Muscle layer of duodenum (tissue), 2 donors: Measurements from ENCODE around the gene GSK3B.

Source experiments
- H3K27ac ChIP-seq: one replicate; pipeline ENCODE4 v1.7.0; 2013; ENCODE audit warnings: mild to moderate bottlenecking, low read length
- H3K27me3 ChIP-seq: one replicate; pipeline ENCODE4 v1.7.0; 2013; ENCODE audit warnings: low read depth, mild to moderate bottlenecking, control low read depth, low read length
- H3K36me3 ChIP-seq, 2 donors: one replicate each; pipeline ENCODE4 v1.7.0; 2013; ENCODE audit warnings: low read length in 2 of 2, control low read depth in 1 of 2, mild to moderate bottlenecking in 1 of 2; ENCODE audit not compliant: insufficient read depth in 2 of 2, control insufficient read depth in 1 of 2
- H3K4me1 ChIP-seq, 2 donors: one replicate each; pipeline ENCODE4 v1.7.0; 2013; ENCODE audit warnings: low read length in 2 of 2, mild to moderate bottlenecking in 2 of 2, control low read depth in 1 of 2, moderate library complexity in 1 of 2; ENCODE audit not compliant: insufficient read depth in 2 of 2, control insufficient read depth in 1 of 2
- H3K4me3 ChIP-seq, 2 donors: one replicate each; pipeline ENCODE4 v1.7.0; 2013; ENCODE audit warnings: low read length in 2 of 2, low read depth in 1 of 2, mild to moderate bottlenecking in 1 of 2
- H3K9me3 ChIP-seq, 2 donors: one replicate each; pipeline ENCODE4 v1.7.0; 2013; ENCODE audit warnings: low read length in 2 of 2, control low read depth in 1 of 2, mild to moderate bottlenecking in 1 of 2; ENCODE audit not compliant: control insufficient read depth in 1 of 2
- donor health status: healthy.

Gene GSK3B

DNA sequence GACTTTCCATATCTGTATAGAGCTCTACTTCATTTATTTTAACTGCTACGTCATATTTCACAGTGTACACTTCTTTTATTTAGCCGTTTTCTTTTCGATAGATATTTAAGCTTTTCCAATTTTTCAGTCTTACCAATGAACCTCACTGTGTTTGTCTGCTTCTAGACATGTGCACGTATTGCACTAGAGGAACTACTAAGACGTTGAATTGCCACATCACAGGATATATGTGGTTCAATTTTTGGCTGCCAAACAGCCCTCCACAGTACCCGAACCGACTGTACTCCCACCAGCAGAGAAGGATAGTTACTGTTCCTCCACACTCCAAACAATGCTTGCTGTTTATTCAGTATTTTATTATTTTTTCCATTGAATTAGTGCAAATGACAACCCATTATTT is 310.4 kb downstream of the GSK3B start:
- no peaks in the 10 kb centered on the region for H3K36me3 ChIP-seq
- no peak overlapping the region for H3K4me3 ChIP-seq
- no peaks in the 10 kb centered on the region for H3K27me3 ChIP-seq
- H3K4me1 ChIP-seq: no peaks in the 10 kb centered on the region
- no peaks in the 10 kb centered on the region for H3K9me3 ChIP-seq
- no peak overlapping the region for H3K27ac ChIP-seq

DNA sequence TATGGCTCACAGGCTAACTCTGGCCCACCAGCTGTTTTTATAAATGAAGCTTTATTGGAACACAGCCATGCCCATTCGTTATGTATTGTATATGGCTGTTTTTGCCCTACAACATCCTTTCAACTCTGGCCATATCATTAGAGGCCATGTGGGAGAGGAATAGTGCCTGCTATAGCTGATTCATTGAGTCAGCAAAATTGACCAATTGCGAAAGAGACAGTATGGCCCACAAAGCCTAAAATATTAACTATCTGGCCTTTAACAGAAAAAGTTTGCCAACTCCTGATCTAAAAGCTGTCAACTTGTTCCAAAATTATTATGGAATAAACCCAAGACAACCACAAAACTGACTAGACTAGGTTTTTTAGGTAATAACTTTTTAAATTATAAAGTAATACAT is 311.0 kb downstream of the GSK3B start:
- H3K36me3 ChIP-seq: no peaks in the 10 kb centered on the region
- H3K27me3 ChIP-seq: no peaks in the 10 kb centered on the region
- no peak overlapping the region for H3K27ac ChIP-seq
- no peaks in the 10 kb centered on the region for H3K4me1 ChIP-seq
- H3K9me3 ChIP-seq: no peaks in the 10 kb centered on the region
- H3K4me3 ChIP-seq: peak overlapping the region in 1 of 2 donors; percentile 42

- Histone ChIP-seq H3K4me3 (peak overlapping the region in 1 of 2 donors; percentile 42), H3K27me3 (no peaks in the 10 kb centered on the region), H3K4me1 (no peaks in the 10 kb centered on the region), H3K27ac (peak overlapping the region; percentile 79), H3K36me3 (no peaks in the 10 kb centered on the region), H3K9me3 (no peaks in the 10 kb centered on the region)
These were observed 311.8 kb downstream of the GSK3B start for GRCh38 chr3:119782460-119782859.

- no peaks in the 10 kb centered on the region for H3K27me3 ChIP-seq
- H3K9me3 ChIP-seq: no peaks in the 10 kb centered on the region
- H3K27ac ChIP-seq: peak within 1 kb of the TSS; percentile 79
- peak within 1 kb of the TSS in 1 of 2 donors; percentile 42 for H3K4me3 ChIP-seq
- no peaks in the 10 kb centered on the region for H3K4me1 ChIP-seq
- H3K36me3 ChIP-seq: no peaks in the 10 kb centered on the region
These were observed 312.7 kb downstream of the GSK3B start, which contains the start of gene NR1I2 for GRCh38 chr3:119781330-119782198. NR1I2 (plus strand) TSS chr3:119782101.

DNA sequence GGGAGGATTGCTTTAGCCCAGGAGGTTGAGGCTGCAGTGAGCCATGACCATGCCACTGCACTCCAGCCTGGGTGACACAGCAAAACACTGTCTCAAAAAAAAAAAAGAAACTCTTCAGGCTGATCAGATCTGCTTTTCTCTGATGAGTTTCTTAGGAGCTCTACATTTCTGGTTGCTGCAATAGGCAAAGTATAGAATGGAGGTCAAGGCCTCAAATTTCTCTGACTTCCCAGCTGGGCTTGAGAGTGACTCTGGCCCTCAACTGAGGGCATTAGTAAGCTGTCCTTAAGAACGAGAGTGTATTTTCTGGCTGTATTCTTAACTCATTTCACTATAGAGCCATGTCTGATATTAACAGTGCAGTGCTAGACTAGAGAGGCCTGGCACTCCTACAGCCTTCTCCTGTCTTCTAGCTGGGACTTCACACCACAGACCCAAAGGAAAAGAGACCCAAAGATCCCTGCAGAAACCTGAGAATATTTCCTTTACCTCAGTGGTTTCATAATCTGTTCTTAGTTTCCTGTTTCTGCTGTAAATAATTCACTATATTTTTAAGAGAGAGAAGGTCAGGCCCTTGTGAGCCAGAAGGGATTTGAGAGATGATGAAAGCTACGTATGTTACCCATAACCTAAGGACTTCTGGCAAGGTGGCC is 314.4 kb downstream of the GSK3B start:
- no peaks in the 10 kb centered on the region for H3K4me1 ChIP-seq
- no peaks in the 10 kb centered on the region for H3K27me3 ChIP-seq
- no peak overlapping the region for H3K4me3 ChIP-seq
- H3K27ac ChIP-seq: no peak overlapping the region
- no peaks in the 10 kb centered on the region for H3K36me3 ChIP-seq
- H3K9me3 ChIP-seq: peaks cover 0 to 3% of the 10 kb centered on the region in 2 donors

DNA sequence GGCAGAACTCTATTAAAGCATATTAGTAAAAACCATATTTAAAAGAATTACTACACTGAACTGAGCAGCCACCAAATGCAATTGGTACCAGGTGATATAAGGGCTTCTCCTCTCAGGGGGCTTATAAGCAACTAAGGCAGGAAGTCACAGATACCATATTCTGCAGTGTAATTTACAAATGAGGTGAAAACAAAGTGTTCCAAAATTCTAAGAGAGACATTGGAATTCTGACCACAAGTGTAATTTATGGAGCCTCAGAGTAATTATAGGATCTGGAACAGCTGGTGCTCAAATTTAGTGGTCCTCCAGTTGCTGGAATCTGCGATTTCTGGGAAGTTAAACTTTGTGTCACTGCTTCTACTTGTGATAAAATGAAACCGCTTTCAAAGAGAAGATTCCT is 315.4 kb downstream of the GSK3B start:
- no peak overlapping the region for H3K4me3 ChIP-seq
- no peak overlapping the region for H3K27ac ChIP-seq
- H3K9me3 ChIP-seq: peaks cover 0 to 3% of the 10 kb centered on the region in 2 donors
- H3K36me3 ChIP-seq: no peaks in the 10 kb centered on the region
- H3K4me1 ChIP-seq: no peaks in the 10 kb centered on the region
- no peaks in the 10 kb centered on the region for H3K27me3 ChIP-seq

- Histone ChIP-seq H3K9me3 (peaks cover 0 to 3% of the 10 kb centered on the region in 2 donors), H3K27ac (no peak overlapping the region), H3K36me3 (no peaks in the 10 kb centered on the region), H3K4me3 (no peak overlapping the region), H3K4me1 (no peaks in the 10 kb centered on the region), H3K27me3 (no peaks in the 10 kb centered on the region)
These were observed 316.1 kb downstream of the GSK3B start for GRCh38 chr3:119778176-119778575.

GRCh38 chr3:119776304-119776703 is 317.9 kb downstream of the GSK3B start:
- no peak overlapping the region for H3K27ac ChIP-seq
- no peak overlapping the region for H3K4me3 ChIP-seq
- H3K36me3 ChIP-seq: no peaks in the 10 kb centered on the region
- H3K9me3 ChIP-seq: peaks cover 0 to 3% of the 10 kb centered on the region in 2 donors
- no peaks in the 10 kb centered on the region for H3K27me3 ChIP-seq
- H3K4me1 ChIP-seq: no peaks in the 10 kb centered on the region

DNA sequence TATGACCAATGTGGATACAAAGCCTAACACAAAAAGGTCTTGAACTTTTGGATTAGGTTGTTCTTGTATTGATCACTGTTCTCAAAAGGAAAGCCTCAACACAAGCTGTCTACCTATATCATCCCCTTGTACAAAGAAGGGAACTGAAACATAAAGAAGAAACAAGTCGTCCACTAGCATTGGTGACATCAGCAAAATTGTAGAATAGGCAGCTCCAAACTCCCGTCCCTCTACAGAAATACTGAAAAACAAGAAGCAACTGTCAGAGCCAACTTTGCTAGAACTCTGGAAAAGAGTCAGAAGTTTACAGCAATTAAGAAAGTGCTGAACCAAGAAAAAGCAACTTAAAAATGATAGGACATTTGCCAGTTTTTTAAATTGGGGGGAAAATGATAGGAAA is 319.8 kb downstream of the GSK3B start:
- Histone ChIP-seq H3K27me3 (no peaks in the 10 kb centered on the region), H3K4me3 (no peak overlapping the region), H3K27ac (no peak overlapping the region), H3K4me1 (no peaks in the 10 kb centered on the region), H3K9me3 (peaks cover 0 to 3% of the 10 kb centered on the region in 2 donors), H3K36me3 (no peaks in the 10 kb centered on the region)
